HG03565 (cell line): ENCODE measurements around the gene ADGRL2.

Experiments
- ATAC-seq: cut with Tn5 transposase; IDR thresholded peaks from one replicate; pipeline ENCODE4 v1.9.1; 2021; ENCODE audit warnings: mild to moderate bottlenecking, moderate library complexity; ENCODE audit not compliant: unreplicated experiment

Gene ADGRL2

DNA sequence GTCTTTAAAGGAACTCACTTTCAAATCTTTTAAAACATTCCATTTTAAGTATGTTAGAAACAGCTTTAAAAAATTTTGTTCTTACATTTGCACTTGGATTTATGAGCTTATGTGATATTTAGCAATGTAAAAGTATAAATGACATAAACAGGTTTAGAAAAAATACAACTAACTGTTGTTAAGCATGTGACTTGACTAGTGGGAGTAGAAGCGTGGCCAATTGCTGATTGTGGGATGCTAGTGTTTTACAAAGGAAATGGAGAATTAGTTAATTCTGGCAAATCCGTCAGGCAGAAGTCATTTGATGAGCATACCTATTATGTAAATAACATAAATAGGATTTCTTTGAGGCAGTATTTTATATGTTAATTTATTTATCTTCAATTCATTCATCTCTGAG, 175.8 kb downstream of the ADGRL2 start:
- ATAC-seq: no peak

DNA sequence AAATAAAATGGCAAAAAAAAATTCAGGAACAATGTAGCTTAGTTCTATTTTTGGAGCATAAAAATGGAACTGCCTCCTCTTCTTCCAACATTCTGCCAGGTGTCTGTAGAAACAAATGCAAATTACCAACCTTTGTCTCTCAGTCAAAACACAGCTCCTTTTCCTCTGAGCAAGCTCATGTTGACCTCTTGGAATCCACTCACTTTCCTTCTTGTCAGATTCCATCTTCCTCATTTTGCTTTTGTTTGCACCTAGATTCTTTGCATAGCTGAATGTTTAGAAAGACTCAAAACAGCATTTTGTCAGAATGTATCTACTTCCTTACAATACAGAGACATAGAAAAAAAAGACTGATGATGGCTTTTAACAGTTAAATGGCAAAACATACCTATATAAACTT, 178.2 kb downstream of the ADGRL2 start:
- ATAC-seq: no peak

DNA sequence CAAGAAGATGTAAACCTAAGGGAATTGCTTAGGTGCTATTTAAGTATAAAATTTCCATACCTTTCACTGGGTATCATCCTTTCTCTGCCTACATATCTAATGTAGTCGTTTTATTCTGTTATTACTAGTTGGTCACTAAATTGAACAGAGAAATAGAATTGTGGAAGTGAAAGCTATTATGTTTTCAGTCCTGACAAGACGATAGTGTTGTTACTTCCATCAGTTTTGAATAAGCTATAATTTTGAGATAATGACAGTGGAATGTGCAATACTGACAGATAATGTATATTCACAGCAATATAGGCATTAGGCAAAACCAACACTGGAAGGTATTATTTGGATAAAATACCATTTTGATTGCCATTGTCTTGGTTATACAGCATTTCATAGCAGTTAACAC, 181.8 kb downstream of the ADGRL2 start:
- ATAC-seq: no peak

DNA sequence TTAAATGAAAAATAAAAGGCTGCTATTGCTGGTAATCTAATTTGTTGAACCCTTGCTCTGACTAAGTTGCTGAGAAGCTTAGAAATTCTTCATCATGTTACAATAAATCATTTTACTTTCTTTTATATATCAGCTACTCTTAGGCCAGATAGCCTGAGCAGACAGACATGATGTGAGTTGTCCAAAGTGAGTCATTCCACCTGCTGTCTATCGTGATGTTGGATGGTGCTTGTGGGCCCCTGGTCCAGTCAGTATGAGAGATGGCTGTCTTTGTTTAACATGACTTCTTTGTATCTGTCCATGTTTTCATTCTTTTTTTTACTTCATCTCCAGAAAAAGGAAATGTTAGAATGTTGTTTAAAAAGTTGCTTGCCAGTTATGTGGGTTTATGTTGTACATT, 188.8 kb downstream of the ADGRL2 start:
- ATAC-seq: no peak

DNA sequence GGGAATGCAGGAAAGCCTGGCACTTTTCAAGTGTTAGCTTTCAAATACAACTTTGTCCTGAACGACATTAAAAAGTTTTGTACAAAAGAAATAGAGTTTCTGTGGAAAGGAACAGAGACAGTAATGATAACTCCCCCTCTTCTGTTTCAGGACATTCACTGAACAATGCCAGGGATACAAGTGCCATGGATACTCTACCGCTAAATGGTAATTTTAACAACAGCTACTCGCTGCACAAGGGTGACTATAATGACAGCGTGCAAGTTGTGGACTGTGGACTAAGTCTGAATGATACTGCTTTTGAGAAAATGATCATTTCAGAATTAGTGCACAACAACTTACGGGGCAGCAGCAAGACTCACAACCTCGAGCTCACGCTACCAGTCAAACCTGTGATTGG, 189.5 kb downstream of the ADGRL2 start:
- ATAC-seq: no peak

DNA sequence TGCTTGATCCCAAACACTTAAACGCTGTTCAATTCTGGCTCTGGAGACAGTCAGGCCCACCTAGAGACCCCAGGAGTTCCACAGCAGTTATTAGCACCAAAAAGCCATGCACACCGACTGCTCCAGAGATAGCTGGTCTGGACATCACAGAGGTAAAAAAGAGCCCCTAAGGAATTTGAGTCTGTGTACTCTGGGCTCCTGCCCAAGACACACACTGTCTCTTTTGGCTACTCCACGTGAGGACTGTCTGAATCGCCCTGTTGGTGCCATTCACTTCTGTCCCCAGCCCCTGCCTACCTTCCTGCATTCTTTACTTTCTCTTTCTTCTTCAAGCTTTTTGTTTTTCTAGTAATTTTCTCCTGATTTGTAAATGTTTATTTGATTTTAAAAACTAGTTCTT, 197.4 kb downstream of the ADGRL2 start:
- ATAC-seq: no peak

DNA sequence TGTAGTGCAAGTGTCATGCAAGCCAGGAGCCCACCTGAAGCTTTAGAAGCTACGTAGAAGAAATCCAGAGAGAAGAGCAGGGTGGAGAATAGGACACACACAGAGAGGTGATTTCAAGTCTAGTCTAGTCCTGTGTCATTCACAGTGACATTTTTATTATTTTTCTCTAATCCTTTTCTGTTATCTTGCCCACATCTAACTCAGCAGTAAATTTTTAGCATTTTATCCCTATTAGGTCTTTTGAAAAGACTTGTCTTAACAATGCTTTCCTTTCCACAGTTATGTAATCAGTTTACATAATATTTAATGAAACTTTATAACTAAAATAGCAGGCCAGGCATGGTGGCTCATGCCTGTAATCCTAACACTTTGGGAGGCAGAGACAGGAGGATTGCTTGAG, 198.6 kb downstream of the ADGRL2 start:
- ATAC-seq: no peak

DNA sequence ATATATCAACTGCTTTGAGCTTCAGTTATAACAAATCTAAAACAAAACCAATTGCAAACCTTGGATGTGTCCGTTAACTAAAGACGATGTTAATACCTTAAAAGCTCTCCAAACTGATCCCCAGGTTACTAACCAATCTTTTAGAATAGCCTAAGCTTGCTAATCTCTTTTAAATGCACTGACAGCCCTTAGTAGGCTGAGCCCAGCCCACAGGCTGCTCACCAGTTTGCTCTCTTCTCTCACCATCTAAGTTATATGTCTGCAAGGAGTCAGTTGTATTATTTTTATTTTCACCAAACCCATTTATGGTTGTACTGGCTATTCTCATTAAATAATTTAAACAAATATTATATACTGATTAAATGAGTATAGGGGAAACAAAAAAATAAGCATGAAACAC, 199.5 kb downstream of the ADGRL2 start:
- ATAC-seq: no peak

DNA sequence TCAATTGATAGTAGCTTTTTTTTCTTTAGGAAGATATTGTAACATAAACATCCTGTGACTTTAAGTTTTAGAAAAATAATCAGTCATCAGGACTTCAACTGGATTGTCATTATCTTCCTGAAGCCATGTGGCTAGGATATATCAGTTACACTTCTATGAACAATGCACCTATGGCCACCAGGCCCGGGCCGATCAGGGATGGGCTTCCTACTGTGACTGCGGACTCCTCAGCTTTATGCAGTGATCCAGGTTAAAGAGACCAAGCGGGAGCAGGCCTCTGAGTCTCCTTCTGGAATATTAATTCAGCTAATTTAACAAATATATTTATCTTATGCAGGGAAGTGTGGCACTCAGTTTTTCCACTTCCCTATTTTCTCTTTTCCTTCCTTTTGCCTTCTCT, 200.6 kb downstream of the ADGRL2 start:
- ATAC-seq: no peak

DNA sequence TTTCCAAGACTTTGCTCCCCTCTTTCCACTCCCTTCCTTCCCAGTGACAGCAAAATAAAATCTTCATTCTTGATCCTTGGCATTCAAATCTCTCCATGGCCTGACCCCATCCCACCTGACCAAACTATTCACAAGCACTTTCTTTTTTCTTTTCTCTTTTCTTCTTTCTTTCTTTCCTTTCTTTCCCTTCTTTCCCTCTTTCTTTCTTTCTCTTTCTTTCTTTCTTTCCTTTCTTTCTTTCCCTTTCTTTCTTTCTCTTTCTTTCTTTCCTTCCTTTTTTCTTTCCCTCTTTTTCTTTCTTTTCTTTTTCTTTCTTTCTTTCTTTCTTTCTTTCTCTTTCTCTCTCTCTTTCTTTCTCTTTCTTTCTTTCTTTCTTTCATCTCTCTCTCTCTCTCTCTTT, 207.1 kb downstream of the ADGRL2 start:
- no peak for ATAC-seq

DNA sequence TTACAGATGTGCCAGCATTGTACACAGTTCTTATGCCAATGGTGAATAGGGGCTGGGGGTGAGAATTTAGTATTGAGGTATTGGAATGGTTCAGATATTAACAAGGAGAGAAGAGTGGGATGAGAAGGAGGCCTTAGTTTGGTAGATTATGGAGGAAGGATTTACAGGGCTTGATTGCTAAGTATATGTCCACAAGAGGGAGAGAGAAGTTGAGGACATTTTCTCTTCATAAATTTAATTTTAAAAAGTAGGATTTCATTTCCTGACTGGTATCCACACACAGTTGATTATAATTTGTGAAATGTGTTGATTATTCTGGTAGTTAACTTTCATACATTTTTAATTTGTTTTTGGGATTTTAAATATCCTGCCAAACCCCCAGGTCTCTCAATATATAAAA, 213.0 kb downstream of the ADGRL2 start:
- no peak for ATAC-seq

DNA sequence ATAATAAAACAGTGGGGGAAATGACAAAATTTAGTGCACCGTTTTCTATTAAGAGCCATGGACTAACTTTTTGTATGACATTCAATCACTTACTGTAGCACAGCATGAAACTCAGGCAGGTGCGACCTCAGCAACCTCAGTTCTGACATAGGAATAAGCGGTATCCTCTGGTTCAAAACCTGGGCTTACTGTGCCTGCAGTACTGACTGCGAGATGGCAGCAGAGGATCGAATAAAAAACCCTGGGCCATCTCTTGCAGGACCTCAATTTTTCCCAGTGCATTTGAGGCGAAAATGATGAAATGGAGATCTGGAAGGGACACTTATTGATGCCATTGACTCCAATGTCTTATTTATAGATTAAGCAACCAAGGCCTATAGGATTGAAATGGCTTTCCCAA, 214.7 kb downstream of the ADGRL2 start:
- no peak for ATAC-seq

DNA sequence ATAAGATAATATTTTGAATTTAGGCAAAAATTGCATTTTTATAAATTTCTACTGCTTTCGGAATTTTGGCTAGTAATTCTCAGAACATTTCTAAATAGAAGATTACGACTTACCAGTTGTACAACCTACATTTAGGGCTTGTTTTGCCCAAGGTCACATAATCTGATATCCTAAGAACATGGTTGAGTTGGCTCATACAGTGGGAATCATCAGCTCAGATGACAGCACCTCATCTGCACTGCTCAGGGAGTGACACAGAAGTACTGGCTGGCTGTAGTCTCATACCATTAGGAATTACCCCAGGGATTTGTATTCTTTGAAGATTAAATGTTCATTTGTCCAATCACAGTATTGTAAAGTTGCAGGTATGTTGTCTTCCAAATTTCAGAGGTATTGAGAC, 217.6 kb downstream of the ADGRL2 start:
- no peak for ATAC-seq

DNA sequence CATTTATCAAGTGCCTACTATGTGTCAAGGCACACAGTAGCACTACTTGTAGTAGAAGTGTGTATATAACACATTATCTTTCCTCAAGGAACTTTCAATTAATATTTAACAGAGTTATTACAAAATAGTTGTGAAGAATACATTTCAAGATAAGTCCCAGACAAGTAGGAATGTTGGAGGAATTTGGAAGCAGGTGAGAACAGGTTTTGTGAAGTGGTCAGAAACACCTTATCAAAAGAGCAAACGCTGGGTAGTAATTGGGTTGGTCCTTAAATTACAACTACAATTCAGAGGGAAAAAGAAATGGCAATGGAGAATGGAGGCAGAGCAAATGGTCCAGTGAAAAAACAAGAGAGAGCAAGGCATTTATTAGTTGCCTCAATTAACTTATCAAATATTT, 218.8 kb downstream of the ADGRL2 start:
- ATAC-seq: no peak

DNA sequence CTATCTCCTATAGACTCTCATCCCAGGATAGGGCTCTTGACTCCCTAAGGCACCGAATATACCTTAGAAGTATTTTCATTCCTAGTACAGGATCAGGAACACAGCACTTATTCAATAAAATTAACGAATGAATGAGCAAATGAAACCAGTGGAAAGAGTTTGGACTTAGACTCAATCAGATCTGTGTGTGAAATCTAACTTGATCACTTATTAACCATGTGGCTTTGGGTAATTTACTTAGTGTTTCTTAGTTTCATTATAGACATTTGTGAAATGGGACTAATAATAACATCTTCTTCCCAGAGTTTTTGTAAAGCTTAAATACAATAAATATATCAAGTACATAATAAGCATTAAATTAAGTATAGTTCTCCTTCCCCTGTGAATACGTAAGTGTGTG, 230.1 kb downstream of the ADGRL2 start:
- ATAC-seq: no peak

DNA sequence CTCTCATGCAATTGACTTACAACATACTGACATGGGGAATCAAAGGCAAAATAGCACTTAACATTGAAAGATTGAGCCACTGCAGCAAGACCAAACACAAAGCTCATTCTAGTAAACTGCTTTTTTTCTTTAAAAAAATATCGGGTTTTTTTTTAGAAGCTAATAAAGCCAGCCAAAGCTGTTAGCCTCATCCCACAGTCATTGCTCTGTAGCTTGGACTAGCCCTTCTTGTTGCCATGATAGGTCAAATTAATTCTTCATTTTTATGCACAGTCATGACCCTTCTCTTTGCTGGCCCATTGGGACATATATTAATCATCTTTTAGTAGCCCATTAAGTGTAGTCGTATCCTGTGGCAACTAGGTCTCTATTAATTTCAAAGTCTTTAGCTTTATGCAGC, 231.3 kb downstream of the ADGRL2 start:
- no peak for ATAC-seq

DNA sequence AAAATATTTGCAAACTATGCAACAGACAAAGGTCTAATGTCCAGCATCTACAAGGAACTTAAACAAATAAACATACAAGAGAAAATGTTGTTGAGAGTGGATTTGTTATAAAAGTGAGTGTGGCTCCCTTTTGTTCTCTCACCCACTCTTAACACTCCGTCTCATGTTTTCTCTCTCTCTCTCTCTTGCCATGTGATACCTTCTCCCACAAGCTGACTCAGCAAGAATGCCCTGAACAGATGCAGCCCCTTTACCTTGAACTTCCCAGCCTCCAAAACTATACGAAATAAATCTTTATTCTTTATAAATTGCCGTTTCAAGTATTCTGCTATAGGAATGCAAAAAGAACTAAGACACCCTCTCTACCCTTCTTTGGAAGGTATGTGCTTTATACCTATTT, 234.1 kb downstream of the ADGRL2 start:
- ATAC-seq: no peak
